Measurements from ENCODE around the gene GPR153.

- TF ChIP-seq CTCF (IDR thresholded peaks at IDR 0.05) (no peak), EZH2 (IDR thresholded peaks at IDR 0.05) (no peak), EZH2phosphoT487 (IDR thresholded peaks at IDR 0.05) (no peak)
Measured at GRCh38 chr1:6273380-6273891, 12.5 kb upstream of the GPR153 start.

Data from neural progenitor cell (in vitro differentiated cells).